ENCODE data around the gene KRTAP19-2. TPM values are rescaled to one million over a fixed set of nuclear protein-coding genes. Genes with fewer than 3 reads are reported as not detected.

KRTAP19-2 gene
- total RNA-seq, 1 donor from 2014 or later, result not detected

DNA sequence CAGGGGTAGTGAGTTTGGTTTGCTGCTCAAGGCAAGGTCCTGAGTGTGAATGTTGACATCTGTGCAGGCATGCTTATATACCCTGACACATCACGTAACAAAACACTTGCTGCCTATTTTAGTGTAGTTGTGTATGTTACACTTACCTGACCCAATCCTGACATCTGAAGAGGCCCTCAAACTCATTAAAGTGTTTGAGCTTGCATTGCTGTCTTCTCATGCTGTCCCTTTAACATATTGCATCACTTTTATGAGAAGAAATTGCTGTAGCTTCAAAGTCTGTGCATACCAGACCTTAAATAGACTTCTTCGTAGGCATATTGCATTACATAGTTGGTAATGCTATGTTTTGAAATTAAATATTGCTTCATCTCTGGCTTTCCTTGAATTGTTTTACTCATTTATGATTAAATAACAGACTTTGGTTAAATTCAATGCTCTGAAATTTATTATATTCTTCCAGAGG is 4.8 kb upstream of the KRTAP19-2 start, which contains the start of gene KRTAP19-3:
Gene KRTAP19-3 (minus strand): TSS at position 51 of the 466 bp plus-strand sequence. CDS start 56 bp downstream, outside the sequence.
- peak; percentile 7 for DNase-seq (ENCODE audit: low read depth)
- TF ChIP-seq, protein P1, sequence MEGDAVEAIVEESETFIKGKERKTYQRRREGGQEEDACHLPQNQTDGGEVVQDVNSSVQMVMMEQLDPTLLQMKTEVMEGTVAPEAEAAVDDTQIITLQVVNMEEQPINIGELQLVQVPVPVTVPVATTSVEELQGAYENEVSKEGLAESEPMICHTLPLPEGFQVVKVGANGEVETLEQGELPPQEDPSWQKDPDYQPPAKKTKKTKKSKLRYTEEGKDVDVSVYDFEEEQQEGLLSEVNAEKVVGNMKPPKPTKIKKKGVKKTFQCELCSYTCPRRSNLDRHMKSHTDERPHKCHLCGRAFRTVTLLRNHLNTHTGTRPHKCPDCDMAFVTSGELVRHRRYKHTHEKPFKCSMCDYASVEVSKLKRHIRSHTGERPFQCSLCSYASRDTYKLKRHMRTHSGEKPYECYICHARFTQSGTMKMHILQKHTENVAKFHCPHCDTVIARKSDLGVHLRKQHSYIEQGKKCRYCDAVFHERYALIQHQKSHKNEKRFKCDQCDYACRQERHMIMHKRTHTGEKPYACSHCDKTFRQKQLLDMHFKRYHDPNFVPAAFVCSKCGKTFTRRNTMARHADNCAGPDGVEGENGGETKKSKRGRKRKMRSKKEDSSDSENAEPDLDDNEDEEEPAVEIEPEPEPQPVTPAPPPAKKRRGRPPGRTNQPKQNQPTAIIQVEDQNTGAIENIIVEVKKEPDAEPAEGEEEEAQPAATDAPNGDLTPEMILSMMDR (IDR thresholded peaks at IDR 0.05; ENCODE audit: insufficient read depth, low read length, severe bottlenecking), result no peak
- no peak within 1 kb of the TSS for H3K4me3 ChIP-seq (ENCODE audit: low read depth, low read length)
- no peaks in the 10 kb centered on the region for H3K27me3 ChIP-seq (ENCODE audit: control insufficient read depth, insufficient read depth, low read length)
- H3K36me3 ChIP-seq (ENCODE audit: control insufficient read depth, insufficient read depth, low read length), result no peaks in the 10 kb centered on the region
- peak; percentile 95 for FAIRE-seq

DNA sequence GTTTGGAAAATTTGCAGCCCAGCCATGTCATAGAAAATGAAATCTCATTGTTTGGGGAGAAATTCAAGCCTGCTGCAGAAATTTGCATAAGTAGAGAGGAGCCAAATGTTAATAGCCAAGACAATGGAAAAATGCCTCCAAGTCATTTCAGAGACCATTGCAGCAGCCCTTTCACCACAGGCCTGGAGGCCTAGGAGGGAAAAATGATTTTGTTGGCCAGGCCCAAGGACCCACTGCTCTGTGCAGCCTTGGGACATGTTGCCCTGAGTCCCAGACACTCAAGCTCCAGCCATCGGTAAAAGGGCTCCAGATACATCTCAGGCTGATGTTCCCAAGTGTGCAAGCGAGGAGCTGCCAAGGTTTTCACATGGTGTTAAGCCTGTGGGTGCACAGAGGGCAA is 1.1 kb downstream of the KRTAP19-2 start:
- H3K36me3 ChIP-seq (ENCODE audit: control insufficient read depth, insufficient read depth, low read length), result no peaks in the 10 kb centered on the region
- DNase-seq (ENCODE audit: low read depth), result no peak
- no peak for FAIRE-seq
- TF ChIP-seq, protein P1 (IDR thresholded peaks at IDR 0.05; ENCODE audit: insufficient read depth, low read length, severe bottlenecking), result no peak
- no peaks in the 10 kb centered on the region for H3K27me3 ChIP-seq (ENCODE audit: control insufficient read depth, insufficient read depth, low read length)
- no peak overlapping the region for H3K4me3 ChIP-seq (ENCODE audit: low read depth, low read length)

DNA sequence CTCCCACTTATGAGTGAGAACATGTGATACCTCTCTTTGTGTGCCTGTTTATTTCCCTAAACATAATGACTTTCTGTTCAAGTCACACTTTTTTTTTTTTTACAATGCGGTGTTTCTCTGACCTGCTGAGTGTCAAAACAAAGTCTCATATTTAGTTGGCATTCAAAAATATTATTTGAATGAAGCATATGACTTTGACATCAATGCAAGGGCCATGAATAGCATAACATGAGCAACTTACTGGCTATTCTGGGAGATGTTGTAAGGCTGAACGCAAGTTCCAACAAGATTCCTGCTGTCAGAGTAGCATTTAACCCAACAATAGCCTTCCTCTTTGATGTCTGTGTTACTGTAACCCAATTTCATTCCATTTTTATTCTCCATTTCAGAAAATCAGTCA is 5.1 kb downstream of the KRTAP19-2 start:
- DNase-seq (ENCODE audit: low read depth) (peak; percentile 75), FAIRE-seq (no peak)
- H3K4me3 ChIP-seq (ENCODE audit: low read depth, low read length), result no peak overlapping the region

DNA sequence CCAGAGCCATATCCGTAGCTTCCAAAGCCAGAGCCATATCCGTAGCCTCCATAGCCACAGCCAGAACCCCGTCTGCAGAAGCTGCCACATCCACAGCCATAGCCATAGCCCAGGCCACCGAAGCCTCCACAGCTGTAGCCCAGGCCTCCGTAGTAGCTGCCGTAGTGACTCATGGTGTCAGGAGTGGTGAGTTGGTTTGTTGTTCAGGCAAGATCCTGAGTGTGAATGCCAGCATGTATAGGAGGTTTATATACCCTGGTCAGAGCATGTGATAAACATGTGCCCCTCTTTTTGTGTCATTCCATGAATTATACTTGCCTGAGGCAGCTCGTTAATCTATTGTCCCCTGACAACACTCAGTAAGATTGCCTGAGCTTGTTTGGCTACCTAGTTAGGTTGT is 7.1 kb downstream of the KRTAP19-2 start, which contains the start of gene KRTAP19-1:
Gene KRTAP19-1 (minus strand): TSS at position 223 of the 400 bp plus-strand sequence. CDS start 50 bp downstream, at position 173.
- Histone ChIP-seq H3K36me3 (ENCODE audit: control insufficient read depth, insufficient read depth, low read length) (no peaks in the 10 kb centered on the region), H3K4me3 (ENCODE audit: low read depth, low read length) (no peak within 1 kb of the TSS), H3K27me3 (ENCODE audit: control insufficient read depth, insufficient read depth, low read length) (no peaks in the 10 kb centered on the region)
- FAIRE-seq, result peak; percentile 84
- TF ChIP-seq, protein P1 (IDR thresholded peaks at IDR 0.05; ENCODE audit: insufficient read depth, low read length, severe bottlenecking), result no peak
- DNase-seq (ENCODE audit: low read depth), result peak; percentile 25

More for the DNA sequence above, 5.1 kb downstream of the KRTAP19-2 start:
- no peaks in the 10 kb centered on the region for H3K27me3 ChIP-seq (ENCODE audit: control insufficient read depth, insufficient read depth, low read length)
- TF ChIP-seq, protein P1 (IDR thresholded peaks at IDR 0.05; ENCODE audit: insufficient read depth, low read length, severe bottlenecking), result no peak
- H3K36me3 ChIP-seq (ENCODE audit: control insufficient read depth, insufficient read depth, low read length), result no peaks in the 10 kb centered on the region

DNA sequence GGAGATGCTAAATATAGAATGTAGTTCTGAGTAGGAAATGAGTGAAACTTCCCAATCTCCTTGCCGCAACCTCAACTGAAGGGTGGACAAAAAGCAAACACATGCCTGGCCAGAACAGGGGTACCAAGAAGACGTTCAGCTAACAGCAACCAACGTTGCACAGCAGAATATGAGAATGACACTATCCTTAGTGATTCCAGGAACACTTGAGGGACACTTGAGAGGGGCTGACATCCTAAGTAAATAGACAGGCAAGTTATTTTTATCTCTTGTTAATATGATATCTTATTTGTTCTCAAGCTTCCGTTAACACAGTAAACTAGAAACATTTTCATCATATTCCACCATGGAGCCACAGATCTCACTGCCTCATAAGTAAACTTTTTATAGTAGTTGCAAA is 8.0 kb downstream of the KRTAP19-2 start:
- TF ChIP-seq, protein P1 (IDR thresholded peaks at IDR 0.05; ENCODE audit: insufficient read depth, low read length, severe bottlenecking), result no peak
- FAIRE-seq (no peak), DNase-seq (ENCODE audit: low read depth) (no peak)
- Histone ChIP-seq H3K36me3 (ENCODE audit: control insufficient read depth, insufficient read depth, low read length) (no peaks in the 10 kb centered on the region), H3K27me3 (ENCODE audit: control insufficient read depth, insufficient read depth, low read length) (no peaks in the 10 kb centered on the region), H3K4me3 (ENCODE audit: low read depth, low read length) (no peak overlapping the region)

- TF ChIP-seq, protein P1 (IDR thresholded peaks at IDR 0.05; ENCODE audit: insufficient read depth, low read length, severe bottlenecking), result no peak
- FAIRE-seq (no peak), DNase-seq (ENCODE audit: low read depth) (peak; percentile 72)
Observed at GRCh38 chr21:30478004-30478403, 9.2 kb downstream of the KRTAP19-2 start.

More at GRCh38 chr21:30478004-30478403, 9.2 kb downstream of the KRTAP19-2 start:
- Histone ChIP-seq H3K4me3 (ENCODE audit: low read depth, low read length) (no peak overlapping the region), H3K27me3 (ENCODE audit: control insufficient read depth, insufficient read depth, low read length) (no peaks in the 10 kb centered on the region), H3K36me3 (ENCODE audit: control insufficient read depth, insufficient read depth, low read length) (no peaks in the 10 kb centered on the region)

All from bronchial epithelial cell (primary cell).